GM18498 (cell line): ENCODE results near the gene FUT3.
"Not testable (repeated sequence)": the region's sequence is repeated elsewhere in the genome, so short reads cannot be mapped to it uniquely, and the experiment has no call there.

Source experiments
- ATAC-seq: cut with Tn5 transposase; IDR thresholded peaks from one replicate; pipeline ENCODE4 v1.9.1; 2021; ENCODE audit warnings: mild to moderate bottlenecking, moderate library complexity; ENCODE audit not compliant: unreplicated experiment

FUT3 gene

DNA sequence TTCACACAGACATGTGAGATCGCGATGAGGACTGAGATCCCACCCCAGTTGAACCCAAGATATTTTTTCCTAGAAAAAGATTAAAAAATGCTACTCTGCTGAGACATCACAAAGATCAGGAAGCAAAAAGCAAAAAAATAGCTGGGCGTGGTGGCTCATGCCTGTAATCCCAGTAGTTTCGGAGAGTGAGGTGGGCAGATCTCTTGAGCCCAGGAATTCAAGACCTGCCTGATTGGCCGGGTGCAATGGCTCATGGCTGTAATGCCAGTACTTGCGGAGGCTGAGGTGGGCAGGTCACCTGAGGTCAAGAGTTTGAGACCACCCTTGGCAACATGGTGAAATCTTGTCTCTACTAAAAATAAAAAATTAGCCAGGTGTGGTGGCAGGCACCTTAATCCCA is 1.1 kb downstream of the FUT3 start:
- ATAC-seq: no peak

DNA sequence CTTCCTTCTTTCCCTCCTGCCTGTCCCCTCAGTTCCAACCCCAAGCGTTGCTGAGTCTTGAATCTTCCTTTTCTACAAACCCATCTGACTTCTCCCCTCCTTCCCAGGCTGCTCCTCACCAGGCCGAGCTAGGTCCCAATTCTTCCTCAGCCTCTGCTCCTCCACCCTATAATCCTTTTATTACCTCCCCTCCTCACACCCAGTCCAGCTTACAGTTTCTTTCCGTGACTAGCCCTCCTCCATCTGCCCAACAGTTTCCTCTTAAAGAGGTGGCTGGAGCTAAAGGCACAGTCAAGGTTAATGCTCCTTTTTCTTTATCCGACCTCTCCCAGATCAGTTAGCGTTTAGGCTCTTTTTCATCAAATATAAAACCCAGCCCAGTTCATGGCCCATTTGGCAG is 2.6 kb downstream of the FUT3 start:
- not testable (repeated sequence) for ATAC-seq

DNA sequence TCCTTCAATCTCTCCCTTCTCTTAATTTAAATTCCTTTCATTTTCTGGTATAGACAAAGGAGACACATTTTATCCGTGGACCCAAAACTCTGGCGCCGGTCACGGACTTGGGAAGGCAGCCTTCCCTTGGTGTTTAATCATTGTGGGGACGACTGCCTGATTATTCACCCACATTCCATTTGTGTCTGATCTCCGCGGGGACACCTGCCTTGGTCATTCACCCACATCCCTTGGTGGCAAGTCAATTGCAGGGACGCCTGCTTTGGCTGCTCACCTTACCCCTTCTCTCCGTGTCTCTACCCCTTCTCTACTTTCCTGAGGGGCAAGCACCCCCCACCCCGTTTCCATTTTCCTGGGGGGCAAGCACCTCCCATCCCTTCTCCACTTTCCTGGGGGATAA is 3.4 kb downstream of the FUT3 start:
- ATAC-seq: not testable (repeated sequence)

DNA sequence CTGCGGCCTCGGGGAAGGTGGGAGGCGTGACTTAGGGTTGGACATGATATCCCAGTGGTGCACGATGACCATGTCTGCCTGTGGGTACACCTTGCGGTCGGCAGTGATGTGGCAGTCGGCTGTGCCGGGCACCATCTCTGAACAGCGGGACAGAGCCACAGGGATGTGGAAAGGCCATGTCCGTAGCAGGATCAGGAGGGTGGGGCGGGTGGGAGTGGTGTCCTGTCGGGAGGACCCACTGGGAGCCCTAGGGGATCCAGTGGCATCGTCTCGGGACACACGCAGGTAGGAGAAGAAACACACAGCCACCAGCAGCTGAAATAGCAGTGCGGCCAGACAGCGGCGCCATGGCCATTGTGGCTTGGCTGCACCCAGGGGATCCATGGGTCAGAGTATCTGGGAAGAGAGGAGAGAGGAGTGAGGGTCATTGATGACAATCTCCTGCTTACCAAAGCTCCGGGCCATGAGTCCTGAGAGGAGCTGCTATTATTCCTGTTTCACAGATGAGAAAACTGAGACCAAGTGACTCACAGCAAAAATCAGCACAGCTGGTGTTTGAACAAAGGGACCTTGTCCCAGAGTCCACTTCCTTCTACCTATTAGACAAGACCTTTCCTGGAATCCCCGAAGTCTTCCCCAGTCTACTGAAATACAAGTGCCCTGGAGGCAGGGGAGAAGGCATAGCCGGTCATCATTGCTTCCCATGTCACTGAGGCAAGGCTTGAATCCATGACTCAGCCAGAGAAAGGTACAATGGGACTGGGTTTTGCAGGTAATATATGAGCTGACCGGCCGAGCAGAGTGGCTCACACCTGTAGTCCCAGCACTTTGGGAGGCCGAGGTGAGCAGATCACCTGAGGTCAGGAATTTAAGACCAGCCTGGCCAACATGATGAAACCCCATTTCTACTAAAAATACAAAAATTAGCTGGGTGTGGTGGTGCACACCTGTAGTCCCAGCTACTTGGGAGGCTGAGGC is 6.5 kb downstream of the FUT3 start:
- ATAC-seq: no peak

DNA sequence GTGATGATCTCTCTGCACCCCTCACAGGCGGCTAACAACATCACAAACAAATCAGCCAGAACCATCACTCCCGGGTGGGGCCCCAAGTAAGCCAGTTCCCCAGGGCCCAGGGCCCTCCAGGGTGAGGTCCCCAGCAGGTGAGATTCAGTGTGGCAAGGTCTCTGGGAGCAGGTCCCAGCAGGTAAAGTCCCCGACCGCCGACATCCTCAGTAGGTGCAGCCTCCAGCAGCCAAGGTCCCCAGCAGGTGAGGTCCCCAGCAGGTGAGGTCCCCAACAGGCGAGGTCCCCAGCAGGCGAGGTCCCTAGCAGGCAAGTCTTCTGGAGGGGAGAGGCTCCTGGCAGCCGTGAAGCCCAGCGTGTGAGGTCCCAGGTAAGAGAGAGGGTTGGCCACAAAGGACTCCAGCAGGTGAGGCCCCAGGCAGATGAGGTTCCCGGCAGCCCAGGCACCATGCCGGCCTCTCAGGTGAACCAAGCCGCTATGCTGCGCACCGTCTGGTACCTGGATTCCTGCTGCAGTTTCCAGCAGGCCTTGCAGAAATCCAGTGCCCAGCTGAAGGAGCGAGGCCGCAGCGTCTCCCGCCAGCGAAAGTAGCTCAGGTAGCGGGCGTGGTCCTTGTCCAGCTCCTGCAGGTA is 7.8 kb downstream of the FUT3 start:
- ATAC-seq: no peak

DNA sequence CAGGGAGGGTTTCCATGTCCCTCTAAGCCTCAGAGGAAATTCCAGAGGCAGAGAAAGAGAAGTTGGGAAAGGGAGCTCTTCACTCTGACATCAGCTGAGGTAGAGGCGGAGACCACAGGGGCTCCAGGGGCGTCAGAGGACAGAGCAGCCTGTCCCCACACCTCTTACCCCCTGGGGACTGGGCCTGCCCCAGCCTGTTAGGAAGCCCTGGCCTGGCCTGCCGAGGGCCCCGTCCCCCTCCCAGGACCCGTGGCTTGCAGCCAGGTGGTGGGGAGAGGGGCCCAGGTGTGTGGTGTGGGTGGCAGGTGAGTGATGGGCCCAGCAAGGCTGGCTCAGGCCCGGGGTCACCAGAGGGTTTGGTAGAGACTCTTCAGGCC is 9.5 kb downstream of the FUT3 start:
- ATAC-seq: not testable (repeated sequence)

DNA sequence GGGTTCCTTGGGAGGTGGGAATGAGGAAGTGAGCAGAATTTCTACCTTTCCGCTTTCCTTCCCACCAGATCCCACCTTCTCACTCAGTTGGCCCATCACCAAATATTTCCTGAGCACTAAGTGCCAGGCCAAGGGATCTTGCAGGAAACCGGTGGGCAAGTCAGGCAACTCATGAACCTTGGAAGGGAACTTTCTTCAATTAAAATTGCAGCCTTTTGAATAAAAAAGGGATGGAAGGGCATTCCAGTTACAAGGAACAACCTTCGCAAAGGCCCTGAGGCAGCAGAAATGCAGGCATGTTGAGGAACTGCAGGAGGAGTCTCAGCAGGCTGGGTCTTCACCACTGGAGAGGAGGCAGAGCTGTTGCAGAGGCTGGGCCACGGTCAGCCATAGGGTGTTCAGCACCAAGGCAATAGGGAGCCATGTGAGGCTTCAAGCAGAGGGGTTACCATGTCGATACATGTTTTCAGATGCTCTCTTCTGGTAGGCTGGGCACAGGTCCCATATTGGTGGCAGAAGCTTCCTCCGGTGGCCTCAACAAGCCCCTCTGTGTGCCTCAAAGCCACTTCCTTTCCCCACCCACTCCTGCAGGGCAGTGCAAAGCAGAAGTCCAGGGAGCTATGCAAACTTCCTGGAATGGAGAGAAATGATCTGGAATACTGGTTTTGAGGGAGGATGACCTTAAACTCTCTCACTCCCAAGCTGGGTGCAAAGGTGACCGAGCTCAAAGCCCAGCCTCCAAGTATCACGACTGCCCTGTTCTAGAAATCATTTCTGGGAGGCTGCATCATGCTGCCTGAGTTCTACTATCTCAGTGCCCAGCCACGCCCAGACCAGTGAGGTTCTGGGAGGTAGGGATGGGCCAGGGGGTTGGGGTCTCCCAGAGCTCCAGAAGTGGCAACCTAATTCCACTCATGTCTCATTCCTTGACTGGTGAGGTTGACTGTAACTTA is 11.9 kb downstream of the FUT3 start, which contains the start of gene FUT6:
Gene FUT6, minus strand, starts transcription at position 638 of the 953 bp plus-strand sequence. CDS start 7,135 bp downstream, outside the sequence.
- no peak for ATAC-seq

DNA sequence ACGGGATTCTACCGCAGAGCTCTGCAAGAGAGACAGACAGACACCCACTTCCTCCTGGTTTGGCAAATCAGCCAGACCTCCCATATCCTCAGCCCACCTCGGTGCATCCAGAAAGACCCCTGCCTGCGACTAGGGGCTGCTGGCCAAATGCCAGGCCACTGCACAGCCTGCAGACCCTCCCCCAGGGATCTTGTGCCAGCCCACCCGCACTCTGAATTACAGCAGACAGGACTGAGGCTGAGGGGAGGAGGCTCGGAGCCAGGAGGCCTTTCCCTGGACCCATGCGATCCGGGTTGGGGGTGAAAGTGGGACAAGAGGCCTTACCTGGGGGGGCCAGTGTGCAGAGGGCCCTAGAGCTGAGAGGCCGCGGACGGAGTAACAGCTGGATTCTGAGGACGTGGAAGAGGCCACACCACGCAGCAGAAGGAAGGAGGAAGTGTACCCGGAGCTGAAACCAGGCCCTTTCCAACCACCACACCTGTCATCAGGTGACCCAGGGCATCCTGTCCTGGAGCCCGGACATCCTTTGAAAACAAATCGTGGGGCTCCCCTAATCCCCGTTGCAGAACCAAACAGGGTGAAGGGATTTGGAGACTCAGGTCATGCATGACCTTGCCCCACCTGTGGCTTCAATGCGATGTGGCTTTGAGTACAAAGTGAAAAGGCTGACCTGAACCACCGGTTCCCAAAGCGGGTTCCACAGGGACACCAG is 12.7 kb downstream of the FUT3 start:
- no peak for ATAC-seq

DNA sequence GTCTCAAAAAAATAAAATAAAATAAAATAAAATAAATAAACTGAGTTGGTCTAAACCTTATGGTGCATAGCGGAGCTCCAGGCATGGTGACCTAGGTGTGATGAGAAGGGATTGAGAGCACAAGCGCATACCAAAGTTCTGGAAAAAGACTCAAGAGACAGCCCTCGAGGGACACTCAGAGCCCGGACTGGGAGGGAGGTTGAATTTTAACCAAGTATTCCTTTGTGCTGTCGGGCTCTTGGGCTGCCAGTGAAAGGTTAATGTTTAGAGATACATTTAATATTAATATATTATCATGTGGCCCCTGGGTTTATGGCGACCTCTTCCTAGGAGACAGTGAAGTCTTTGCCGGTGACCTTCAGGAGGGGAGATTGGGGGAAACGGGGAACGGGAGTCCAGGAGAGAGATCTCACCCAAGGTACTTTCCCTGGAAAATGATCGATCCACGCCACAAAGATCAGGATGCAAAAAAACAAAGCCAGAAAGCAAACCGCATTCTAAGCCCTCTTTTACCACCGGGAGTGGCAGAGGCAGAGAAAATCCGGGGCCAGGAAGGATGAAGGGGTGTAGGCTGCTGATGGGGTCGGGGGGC is 13.4 kb downstream of the FUT3 start:
- no peak for ATAC-seq

DNA sequence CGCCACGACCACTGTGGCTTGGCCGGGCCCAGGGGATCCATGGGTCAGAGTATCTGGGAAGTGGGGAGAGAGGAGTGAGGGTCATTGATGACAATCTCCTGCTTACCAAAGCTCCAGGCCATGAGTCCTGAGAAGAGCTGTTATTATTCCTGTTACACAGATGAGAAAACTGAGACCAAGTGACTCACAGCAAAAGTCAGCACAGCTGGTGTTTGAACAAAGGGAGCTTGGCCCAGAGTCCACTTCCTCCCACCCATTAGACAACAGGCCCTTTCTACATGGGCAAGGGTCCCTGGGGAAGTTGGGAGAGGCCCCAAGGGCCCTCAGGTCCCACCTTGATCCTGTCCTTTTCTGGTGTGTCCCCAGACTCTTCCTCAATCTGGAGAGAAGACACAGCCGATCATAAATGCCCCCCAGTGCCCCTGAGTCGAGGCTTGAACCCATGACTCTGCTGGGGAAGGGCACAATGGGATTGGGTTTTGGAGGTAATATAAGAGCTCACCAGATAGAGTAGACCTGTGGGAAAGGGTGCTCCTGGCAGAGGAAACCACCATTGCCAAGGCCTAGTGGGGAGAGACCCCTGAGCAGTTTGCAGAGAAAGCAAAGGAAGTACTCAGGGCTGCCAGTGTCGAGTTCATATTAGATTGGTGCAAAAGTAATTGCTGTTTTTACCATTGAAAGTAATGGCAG is 18.6 kb downstream of the FUT3 start:
- no peak for ATAC-seq

DNA sequence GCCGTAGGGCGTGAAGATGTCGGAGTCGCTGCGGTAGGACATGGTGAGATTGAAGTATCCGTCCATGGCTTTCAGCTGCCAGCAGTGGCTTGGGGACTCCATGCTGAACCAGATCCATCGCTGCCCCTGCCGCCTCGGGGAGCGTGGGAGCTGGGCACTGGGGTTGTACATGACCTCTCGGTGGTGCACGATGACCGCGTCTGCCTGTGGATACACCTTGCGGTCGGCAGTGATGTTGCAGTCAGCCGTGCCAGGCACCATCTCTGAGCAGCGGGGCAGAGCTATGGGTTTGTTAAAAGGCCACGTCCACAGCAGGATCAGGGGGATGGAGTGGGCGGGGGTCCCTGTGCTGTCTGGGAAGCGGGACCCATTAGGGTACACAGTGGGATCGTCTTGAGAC is 19.2 kb downstream of the FUT3 start:
- no peak for ATAC-seq

DNA sequence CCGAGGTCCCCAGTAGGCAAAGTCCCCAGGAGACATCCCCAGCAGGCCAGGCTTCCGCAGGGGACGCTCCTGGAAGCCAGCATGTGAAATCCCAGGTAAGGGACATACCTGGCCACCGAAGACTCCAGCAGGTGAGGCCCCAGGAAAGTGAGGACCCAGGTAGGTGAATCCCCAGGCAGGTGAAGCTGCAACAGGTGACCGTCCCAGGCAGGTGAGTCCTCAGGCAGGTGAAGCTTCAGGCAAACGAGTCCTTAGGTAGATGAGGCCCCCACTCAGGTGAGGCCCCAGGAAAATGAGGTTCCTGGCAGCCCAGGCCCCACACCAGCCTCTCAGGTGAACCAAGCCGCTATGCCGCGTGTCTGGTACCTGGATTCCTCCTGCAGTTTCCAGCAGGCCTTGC is 20.1 kb downstream of the FUT3 start:
- no peak for ATAC-seq

DNA sequence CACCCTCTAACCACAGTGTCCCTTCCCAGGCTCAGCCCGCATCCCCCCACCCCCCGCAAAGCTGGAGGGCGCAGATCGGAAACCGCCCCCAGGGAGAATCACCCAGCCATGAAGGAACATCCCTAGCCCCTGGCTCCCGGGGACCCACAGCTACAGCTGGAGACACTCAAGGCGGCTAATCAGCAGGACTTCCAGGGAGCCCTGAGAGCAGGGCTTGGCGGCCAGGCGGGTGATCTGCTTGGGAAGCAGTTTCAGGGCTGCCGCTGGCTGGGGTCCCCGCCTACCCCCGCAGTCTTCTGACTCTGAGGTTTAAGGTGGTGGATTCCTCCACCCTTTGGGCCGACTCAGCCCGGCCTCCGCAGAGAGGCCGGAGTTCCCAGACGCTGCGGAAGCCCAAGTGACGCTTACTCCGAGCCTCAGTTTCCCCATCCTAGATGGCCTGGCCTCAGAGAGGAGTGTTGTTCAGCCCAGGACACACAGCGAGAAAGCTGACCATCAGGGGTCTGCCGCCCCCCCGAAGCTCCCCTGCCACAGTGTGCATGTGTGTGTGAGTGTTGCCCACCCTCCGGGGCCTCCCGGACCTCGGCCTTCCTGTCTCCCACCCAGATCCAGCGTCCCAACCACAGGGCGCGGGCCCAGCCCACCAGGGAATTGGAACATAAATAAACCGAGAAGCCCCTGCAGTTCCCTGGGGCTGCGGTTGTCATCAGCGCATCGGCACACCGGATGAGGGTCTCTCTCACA is 21.5 kb downstream of the FUT3 start:
- no peak for ATAC-seq

DNA sequence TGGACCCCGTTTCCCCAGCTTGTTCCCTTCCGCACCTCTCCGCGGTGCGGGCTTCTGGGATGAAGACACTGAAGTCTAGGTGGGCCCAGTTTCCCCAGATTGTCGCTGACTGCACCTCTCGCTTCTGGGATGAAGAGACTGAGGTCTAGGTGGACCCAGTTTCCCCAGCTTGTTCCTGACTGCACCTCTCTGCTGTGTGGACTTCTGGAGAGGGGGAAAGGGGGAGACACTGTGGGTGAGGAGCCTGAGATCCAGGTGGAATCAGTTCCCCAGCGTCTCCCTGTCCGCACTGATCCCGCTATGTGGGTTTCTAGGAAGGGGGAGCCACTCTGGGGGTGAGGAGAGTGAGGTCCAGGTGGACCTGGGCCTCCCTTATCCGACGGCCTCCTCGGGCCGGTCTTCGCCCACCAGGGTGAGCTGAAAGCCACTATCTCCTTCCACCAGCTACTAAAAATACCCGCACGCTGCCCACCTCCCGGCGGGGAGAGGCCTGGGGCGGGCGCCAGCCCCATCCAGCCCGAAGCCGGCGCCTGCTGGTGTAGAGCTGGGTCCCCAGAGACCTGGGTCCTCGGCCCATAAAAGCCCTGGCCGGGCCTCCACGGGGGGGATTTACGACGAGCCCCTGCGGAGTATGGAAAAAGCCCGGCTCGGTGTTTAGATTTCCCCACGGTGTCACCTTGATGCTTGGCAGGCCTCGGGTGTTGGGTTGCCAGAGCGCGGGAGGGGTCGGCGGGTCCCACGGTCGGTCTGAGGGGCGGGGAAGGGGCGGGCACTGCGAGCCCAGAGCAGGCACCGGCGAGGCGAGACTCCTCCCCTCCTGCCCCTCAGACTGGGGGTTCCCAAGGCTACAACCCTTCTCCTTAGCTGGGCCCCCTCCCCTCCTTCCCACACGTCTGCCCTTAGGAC is 22.3 kb downstream of the FUT3 start:
- no peak for ATAC-seq

DNA sequence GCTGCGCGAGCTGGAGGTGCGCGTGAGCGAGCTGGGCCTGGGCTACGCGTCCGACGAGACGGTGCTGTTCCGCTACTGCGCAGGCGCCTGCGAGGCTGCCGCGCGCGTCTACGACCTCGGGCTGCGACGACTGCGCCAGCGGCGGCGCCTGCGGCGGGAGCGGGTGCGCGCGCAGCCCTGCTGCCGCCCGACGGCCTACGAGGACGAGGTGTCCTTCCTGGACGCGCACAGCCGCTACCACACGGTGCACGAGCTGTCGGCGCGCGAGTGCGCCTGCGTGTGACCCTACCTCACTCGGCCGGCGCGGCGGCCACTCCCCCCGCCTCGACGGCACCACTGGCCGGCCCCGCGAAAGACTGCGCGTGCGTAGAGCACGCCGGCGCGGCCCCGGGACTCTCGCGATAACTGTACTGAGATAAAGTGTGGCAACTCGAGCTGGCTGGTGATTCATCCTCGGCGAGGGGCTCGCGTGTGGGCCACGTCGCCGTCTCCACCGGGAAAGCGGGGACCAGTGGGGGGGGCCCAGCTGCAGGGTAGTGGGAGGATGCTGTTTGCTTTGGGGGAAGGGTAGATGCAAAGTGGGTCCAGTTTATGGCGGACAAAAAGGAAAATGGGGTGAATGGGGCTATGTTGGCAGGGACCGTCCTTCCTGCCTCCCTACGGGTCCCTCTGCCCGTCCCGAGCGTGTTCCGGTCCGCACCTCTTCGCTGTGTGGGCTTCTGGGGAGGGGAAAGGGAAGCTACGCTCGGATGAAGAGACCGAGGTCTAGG is 23.2 kb downstream of the FUT3 start:
- peak; percentile 78 for ATAC-seq

DNA sequence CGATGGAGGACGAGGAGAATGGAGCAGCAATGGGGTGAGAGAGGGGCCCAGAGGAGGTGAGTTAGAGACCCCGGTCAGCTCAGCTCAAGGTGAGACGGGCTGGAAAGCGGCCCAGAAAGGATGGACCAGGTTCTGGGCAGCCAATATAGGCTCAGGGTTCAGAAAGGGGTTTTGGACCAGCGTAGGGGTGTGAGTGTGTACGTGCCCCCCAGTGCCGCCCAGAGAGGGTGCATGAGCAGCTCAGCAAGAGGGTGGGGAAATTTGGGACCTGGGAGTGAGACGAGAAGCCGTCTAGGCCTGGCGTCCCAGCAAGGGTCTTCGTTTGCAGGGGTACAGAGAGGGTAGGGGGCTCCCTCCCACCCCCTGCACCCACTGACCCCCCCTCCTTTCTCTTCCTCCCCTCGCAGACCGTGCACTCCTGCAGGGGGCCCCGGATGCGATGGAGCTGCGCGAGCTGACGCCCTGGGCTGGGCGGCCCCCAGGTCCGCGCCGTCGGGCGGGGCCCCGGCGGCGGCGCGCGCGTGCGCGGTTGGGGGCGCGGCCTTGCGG is 23.8 kb downstream of the FUT3 start:
- ATAC-seq: no peak
